SK-N-SH (cell line): ENCODE results near the gene ELFN2. TPM values are rescaled to one million over a fixed set of nuclear protein-coding genes. Genes with fewer than 3 reads are reported as not detected.

Experiments
- CTCF ChIA-PET: fragments of 300-600, 350-600 bp; formaldehyde crosslinking; extraction: SDS; loops from one replicate; lab custom pipeline; 2021; lab: Yijun Ruan, JAX
- POLR2A ChIA-PET: fragments of 350-600 bp; sonication (Branson Sonifier 250); formaldehyde crosslinking; extraction: SDS; loops from one replicate; lab custom pipeline; 2020; ENCODE audit warnings: antibody characterized with exemption, inconsistent platforms; lab: Yijun Ruan, JAX
- DNase-seq: peaks from one replicate; pipeline ENCODE4 v3.0.0; 2012
- H2AFZ ChIP-seq: fragments of 200-600 bp; sonication (generic); 2 replicates; pipeline ENCODE4 v1.8.1; 2016; ENCODE audit warnings: antibody characterized with exemption, mild to moderate bottlenecking, low read depth
- H3F3A ChIP-seq: fragments of 200-600 bp; sonication (generic); replicated peaks from 2 replicates; pipeline ENCODE3; 2016; ENCODE audit warnings: antibody characterized with exemption, mild to moderate bottlenecking; ENCODE audit not compliant: insufficient read depth
- H3K27ac ChIP-seq, 2 experiments: fragments of 200-500 bp in 1 of 2; fragments of 200-600 bp in 1 of 2; sonication (Bioruptor generic) in 1 of 2; sonication (generic), shearing (Covaris generic) in 1 of 2; 2 replicates each; pipeline versions ENCODE4 v1.5.1 to v1.6.1; 2014 to 2016; ENCODE audit warnings: low read depth in 2 of 2, inconsistent platforms in 1 of 2, low read length in 1 of 2, mild to moderate bottlenecking in 1 of 2, mixed read lengths in 1 of 2
- H3K27me3 ChIP-seq: fragments of 200-600 bp; sonication (generic), shearing (Covaris generic); 2 replicates; pipeline ENCODE4 v1.6.1; 2016; ENCODE audit warnings: mixed run types; ENCODE audit not compliant: insufficient read depth
- H3K36me3 ChIP-seq, 2 experiments: fragments of 200-500 bp in 1 of 2; fragments of 200-600 bp in 1 of 2; sonication (Bioruptor generic) in 1 of 2; sonication (generic) in 1 of 2; replicated peaks in 1 of 2; 2 replicates each; pipeline versions ENCODE3 to v1.5.1; 2014 to 2016; ENCODE audit warnings: low read length in 1 of 2, mild to moderate bottlenecking in 1 of 2; ENCODE audit not compliant: insufficient read depth in 2 of 2, control insufficient read depth in 1 of 2
- H3K4me1 ChIP-seq, 2 experiments: fragments of 200-500 bp in 1 of 2; fragments of 200-600 bp in 1 of 2; sonication (Bioruptor generic) in 1 of 2; sonication (generic), shearing (Covaris generic) in 1 of 2; 2 replicates each; pipeline versions ENCODE4 v1.5.1 to v1.6.1; 2014 to 2016; ENCODE audit warnings: low read depth in 1 of 2, low read length in 1 of 2, mixed run types in 1 of 2; ENCODE audit not compliant: insufficient read depth in 2 of 2, control insufficient read depth in 1 of 2
- H3K4me2 ChIP-seq: fragments of 200-600 bp; sonication (generic), shearing (Covaris generic); 2 replicates; pipeline ENCODE4 v1.6.1; 2017; ENCODE audit warnings: mixed run types
- H3K4me3 ChIP-seq, 2 experiments: fragments of 200-500 bp in 1 of 2; fragments of 200-600 bp in 1 of 2; sonication (Bioruptor generic) in 1 of 2; sonication (generic), shearing (Covaris generic) in 1 of 2; 2 replicates each; pipeline versions ENCODE4 v1.5.1 to v1.8.1; 2014 to 2016; ENCODE audit warnings: low read depth in 2 of 2, inconsistent platforms in 1 of 2, low read length in 1 of 2, mild to moderate bottlenecking in 1 of 2, mixed read lengths in 1 of 2, moderate library complexity in 1 of 2
- H3K79me2 ChIP-seq: fragments of 200-600 bp; sonication (generic); 2 replicates; pipeline ENCODE4 v1.8.1; 2017; ENCODE audit warnings: mild to moderate bottlenecking; ENCODE audit not compliant: insufficient read depth
- H3K9ac ChIP-seq: fragments of 200-600 bp; sonication (generic); 2 replicates; pipeline ENCODE4 v1.6.1; 2017; ENCODE audit warnings: mixed run types
- H3K9me2 ChIP-seq: fragments of 200-600 bp; sonication (generic); 2 replicates; pipeline ENCODE4 v1.6.1; 2017; ENCODE audit warnings: mixed run types
- H3K9me3 ChIP-seq: fragments of 200-600 bp; sonication (generic); 2 replicates; pipeline ENCODE4 v1.6.1; 2017; ENCODE audit warnings: mixed run types, mild to moderate bottlenecking, moderate library complexity
- H4K20me1 ChIP-seq: fragments of 200-600 bp; sonication (generic); 2 replicates; pipeline ENCODE4 v1.6.1; 2017; ENCODE audit warnings: mild to moderate bottlenecking, mixed run types; ENCODE audit not compliant: insufficient read depth
- ELF1 ChIP-seq: IDR thresholded peaks from 2 replicates; pipeline ENCODE4 v1.4.0; 2012
- EZH2phosphoT487 ChIP-seq: fragments of 200-600 bp; sonication (generic); IDR thresholded peaks from 2 replicates; pipeline ENCODE4 v1.6.1; 2017; ENCODE audit warnings: low read depth, mixed run types, mild to moderate bottlenecking, antibody characterized with exemption, moderate library complexity, borderline replicate concordance
- FOXM1 ChIP-seq: IDR thresholded peaks from 2 replicates; pipeline ENCODE4 v1.4.0; 2012; ENCODE audit warnings: low read depth, mild to moderate bottlenecking
- GABPA ChIP-seq: IDR thresholded peaks from 2 replicates; pipeline ENCODE4 v1.4.0; 2012; ENCODE audit warnings: low read depth, mild to moderate bottlenecking
- GATA2 ChIP-seq: sonication (generic); formaldehyde crosslinking; IDR thresholded peaks from 2 replicates; pipeline ENCODE4 v1.5.0; 2020; ENCODE audit warnings: mild to moderate bottlenecking, missing genetic modification reagents
- JUND ChIP-seq: IDR thresholded peaks from 2 replicates; pipeline ENCODE4 v1.4.0; 2012
- MXI1 ChIP-seq: IDR thresholded peaks from 2 replicates; pipeline ENCODE4 v1.6.1; 2012; ENCODE audit warnings: mild to moderate bottlenecking, low read depth, low read length, improper control_type of control experiment
- NFIC ChIP-seq: IDR thresholded peaks from 2 replicates; pipeline ENCODE4 v1.4.0; 2012; ENCODE audit warnings: borderline replicate concordance
- NRF1 ChIP-seq: IDR thresholded peaks from 2 replicates; pipeline ENCODE4 v1.6.1; 2012; ENCODE audit warnings: low read depth, mild to moderate bottlenecking, low read length
- POLR2AphosphoS5 ChIP-seq: IDR thresholded peaks from 2 replicates; pipeline ENCODE4 v1.6.1; 2012; ENCODE audit warnings: low read depth, low read length
- RCOR1 ChIP-seq: fragments of 150-350 bp; IDR thresholded peaks from 2 replicates; pipeline ENCODE4 v1.6.1; 2017; ENCODE audit warnings: antibody characterized with exemption, low read length
- RFX5 ChIP-seq: IDR thresholded peaks from 2 replicates; pipeline ENCODE4 v1.6.1; 2012; ENCODE audit warnings: mild to moderate bottlenecking, improper control_type of control experiment, low read length
- TAF1 ChIP-seq: IDR thresholded peaks from 2 replicates; pipeline ENCODE4 v1.6.1; 2012; ENCODE audit warnings: low read depth, mild to moderate bottlenecking, low read length, moderate library complexity, borderline replicate concordance
- TCF12 ChIP-seq: IDR thresholded peaks from 2 replicates; pipeline ENCODE4 v1.4.0; 2012
- TEAD4 ChIP-seq: IDR thresholded peaks from 2 replicates; pipeline ENCODE4 v1.4.0; 2012; ENCODE audit warnings: mild to moderate bottlenecking, borderline replicate concordance; ENCODE audit not compliant: insufficient read depth
- YY1 ChIP-seq: IDR thresholded peaks from 2 replicates; pipeline ENCODE4 v1.4.0; 2012; ENCODE audit warnings: low read depth, mild to moderate bottlenecking
- WGBS: methylation state at CpG from one replicate; pipeline ENCODE4 v1.1.6; 2017; ENCODE audit warnings: low lambda C conversion rate; 5-methylcytosine and 5-hydroxymethylcytosine counted together
- polyA plus RNA-seq, 3 experiments: library from polyadenylated mRNA; depleted of rRNA; stranded (reverse); fragments of >200 nt; gene quantifications; 2 replicates each; pipeline ENCODE4 v1.2.3, GENCODE V29; 2012
- TF ChIP-seq, protein P1 (sequence below): fragments of 150-350 bp; IDR thresholded peaks from 2 replicates; pipeline ENCODE4 v1.6.1; 2017; ENCODE audit warnings: antibody characterized with exemption, low read length, low read depth, borderline replicate concordance
- TF ChIP-seq, protein P2 (sequence below): IDR thresholded peaks from 2 replicates; pipeline ENCODE4 v1.4.0; 2012; ENCODE audit warnings: low read depth, borderline replicate concordance
- TF ChIP-seq, protein P3 (sequence below): IDR thresholded peaks from 2 replicates; pipeline ENCODE4 v1.6.1; 2012; ENCODE audit warnings: mild to moderate bottlenecking, low read depth, low read length, moderate library complexity

Gene ELFN2
- polyA plus RNA-seq, 1 of the 3 experiments (the other 2 are of a cell fraction): 2.8 TPM

DNA sequence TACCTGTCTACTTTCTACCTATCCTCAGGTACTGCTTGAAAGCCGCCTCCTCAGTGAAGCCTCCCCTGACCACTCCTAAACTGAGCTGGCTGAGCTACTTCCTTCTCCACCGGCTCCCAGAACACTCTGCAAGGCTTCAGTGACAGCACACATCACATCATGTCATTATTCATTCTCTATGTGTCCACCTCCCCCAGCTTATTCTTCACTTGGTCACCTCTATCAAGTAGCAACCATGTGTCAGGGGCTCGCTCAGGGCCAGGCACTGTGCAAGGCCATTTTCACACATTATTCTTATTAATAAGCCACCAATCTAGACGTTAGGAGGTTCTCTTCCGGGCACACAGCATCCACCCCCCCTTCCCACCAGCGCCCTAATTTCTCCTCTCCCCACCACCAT, 3.7 kb upstream of the ELFN2 start:
- no peak for DNase-seq
- WGBS: 80% methylated on average over 6 of the region's 6 CpGs
- ChIA-PET CTCF (interaction anchor here (0.7 to 10.0 kb wide), 9 partner anchors 9 to 162 kb away, joined by 3 to 287 read pairs (median 28); no protein-coding TSS in a partner anchor), POLR2A (no interaction called here)
- H4K20me1 ChIP-seq: no peaks in the 10 kb centered on the region
- H3K27me3 ChIP-seq: no peaks in the 10 kb centered on the region; the same call in 1 of the 2 replicates
- peaks cover 5% of the 10 kb centered on the region; the same call in 1 of the 2 replicates for H3K9me3 ChIP-seq
- H3K36me3 ChIP-seq: no peaks in the 10 kb centered on the region
- no peaks in the 10 kb centered on the region for H3K9me2 ChIP-seq
- H3K9ac ChIP-seq: no peak overlapping the region
- H3F3A ChIP-seq: peaks cover 26% of the 10 kb centered on the region
- peaks cover 0 to 6% of the 10 kb centered on the region in 2 experiments; a peak in 1 of 4 replicates for H3K4me1 ChIP-seq
- no peak overlapping the region for H3K4me3 ChIP-seq
- TF ChIP-seq, protein P1, sequence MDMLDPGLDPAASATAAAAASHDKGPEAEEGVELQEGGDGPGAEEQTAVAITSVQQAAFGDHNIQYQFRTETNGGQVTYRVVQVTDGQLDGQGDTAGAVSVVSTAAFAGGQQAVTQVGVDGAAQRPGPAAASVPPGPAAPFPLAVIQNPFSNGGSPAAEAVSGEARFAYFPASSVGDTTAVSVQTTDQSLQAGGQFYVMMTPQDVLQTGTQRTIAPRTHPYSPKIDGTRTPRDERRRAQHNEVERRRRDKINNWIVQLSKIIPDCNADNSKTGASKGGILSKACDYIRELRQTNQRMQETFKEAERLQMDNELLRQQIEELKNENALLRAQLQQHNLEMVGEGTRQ: no peak
- TF ChIP-seq TCF12 (no peak), NRF1 (no peak), GATA2 (CRISPR knock-in tag) (no peak), TAF1 (no peak), ELF1 (no peak), JUND (no peak), RCOR1 (no peak), POLR2AphosphoS5 (no peak), NFIC (no peak), TEAD4 (no peak), YY1 (no peak), GABPA (no peak), MXI1 (no peak), RFX5 (no peak), EZH2phosphoT487 (no peak), FOXM1 (no peak)
- TF ChIP-seq, protein P2, sequence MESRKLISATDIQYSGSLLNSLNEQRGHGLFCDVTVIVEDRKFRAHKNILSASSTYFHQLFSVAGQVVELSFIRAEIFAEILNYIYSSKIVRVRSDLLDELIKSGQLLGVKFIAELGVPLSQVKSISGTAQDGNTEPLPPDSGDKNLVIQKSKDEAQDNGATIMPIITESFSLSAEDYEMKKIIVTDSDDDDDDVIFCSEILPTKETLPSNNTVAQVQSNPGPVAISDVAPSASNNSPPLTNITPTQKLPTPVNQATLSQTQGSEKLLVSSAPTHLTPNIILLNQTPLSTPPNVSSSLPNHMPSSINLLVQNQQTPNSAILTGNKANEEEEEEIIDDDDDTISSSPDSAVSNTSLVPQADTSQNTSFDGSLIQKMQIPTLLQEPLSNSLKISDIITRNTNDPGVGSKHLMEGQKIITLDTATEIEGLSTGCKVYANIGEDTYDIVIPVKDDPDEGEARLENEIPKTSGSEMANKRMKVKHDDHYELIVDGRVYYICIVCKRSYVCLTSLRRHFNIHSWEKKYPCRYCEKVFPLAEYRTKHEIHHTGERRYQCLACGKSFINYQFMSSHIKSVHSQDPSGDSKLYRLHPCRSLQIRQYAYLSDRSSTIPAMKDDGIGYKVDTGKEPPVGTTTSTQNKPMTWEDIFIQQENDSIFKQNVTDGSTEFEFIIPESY: no peak
- TF ChIP-seq, protein P3, sequence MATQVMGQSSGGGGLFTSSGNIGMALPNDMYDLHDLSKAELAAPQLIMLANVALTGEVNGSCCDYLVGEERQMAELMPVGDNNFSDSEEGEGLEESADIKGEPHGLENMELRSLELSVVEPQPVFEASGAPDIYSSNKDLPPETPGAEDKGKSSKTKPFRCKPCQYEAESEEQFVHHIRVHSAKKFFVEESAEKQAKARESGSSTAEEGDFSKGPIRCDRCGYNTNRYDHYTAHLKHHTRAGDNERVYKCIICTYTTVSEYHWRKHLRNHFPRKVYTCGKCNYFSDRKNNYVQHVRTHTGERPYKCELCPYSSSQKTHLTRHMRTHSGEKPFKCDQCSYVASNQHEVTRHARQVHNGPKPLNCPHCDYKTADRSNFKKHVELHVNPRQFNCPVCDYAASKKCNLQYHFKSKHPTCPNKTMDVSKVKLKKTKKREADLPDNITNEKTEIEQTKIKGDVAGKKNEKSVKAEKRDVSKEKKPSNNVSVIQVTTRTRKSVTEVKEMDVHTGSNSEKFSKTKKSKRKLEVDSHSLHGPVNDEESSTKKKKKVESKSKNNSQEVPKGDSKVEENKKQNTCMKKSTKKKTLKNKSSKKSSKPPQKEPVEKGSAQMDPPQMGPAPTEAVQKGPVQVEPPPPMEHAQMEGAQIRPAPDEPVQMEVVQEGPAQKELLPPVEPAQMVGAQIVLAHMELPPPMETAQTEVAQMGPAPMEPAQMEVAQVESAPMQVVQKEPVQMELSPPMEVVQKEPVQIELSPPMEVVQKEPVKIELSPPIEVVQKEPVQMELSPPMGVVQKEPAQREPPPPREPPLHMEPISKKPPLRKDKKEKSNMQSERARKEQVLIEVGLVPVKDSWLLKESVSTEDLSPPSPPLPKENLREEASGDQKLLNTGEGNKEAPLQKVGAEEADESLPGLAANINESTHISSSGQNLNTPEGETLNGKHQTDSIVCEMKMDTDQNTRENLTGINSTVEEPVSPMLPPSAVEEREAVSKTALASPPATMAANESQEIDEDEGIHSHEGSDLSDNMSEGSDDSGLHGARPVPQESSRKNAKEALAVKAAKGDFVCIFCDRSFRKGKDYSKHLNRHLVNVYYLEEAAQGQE: no peak
- H3K79me2 ChIP-seq: no peaks in the 10 kb centered on the region
- no peak overlapping the region for H3K27ac ChIP-seq
- H3K4me2 ChIP-seq: no peak overlapping the region
- H2AFZ ChIP-seq: no peak overlapping the region
